Activated B cell treated with CpG ODN at 0.5 μM for 24 hours (primary cell): Measurements from ENCODE around the gene CBLN1. TPM values are rescaled to one million over a fixed set of nuclear protein-coding genes. Genes with fewer than 3 reads are reported as not detected.

Experiments used
- ATAC-seq: fragments of 200-7000 bp; cut with Tn5 transposase; one replicate; pipeline ENCODE4 v1.10.0; 2021; ENCODE audit warnings: low read depth, mild to moderate bottlenecking, moderate library complexity
- CTCF ChIA-PET: fragments of 350-600 bp; sonication (Branson Sonifier 250); formaldehyde crosslinking; loops from one replicate; lab custom pipeline; 2021; ENCODE audit warnings: antibody characterized with exemption; lab: Charles Lee
- POLR2A ChIA-PET: fragments of 350-600 bp; sonication (Branson Sonifier 250); formaldehyde crosslinking; loops from one replicate; lab custom pipeline; 2021; ENCODE audit warnings: antibody characterized with exemption; lab: Charles Lee
- DNase-seq: peaks from one replicate; pipeline ENCODE4 v3.0.0; 2022
- H3K27ac Mint-ChIP-seq: one replicate; pipeline ENCODE4 v1.8.0; 2020; ENCODE audit warnings: mixed read lengths
- H3K27me3 Mint-ChIP-seq: one replicate; pipeline ENCODE4 v1.8.0; 2021; ENCODE audit warnings: mixed read lengths
- H3K36me3 Mint-ChIP-seq: one replicate; pipeline ENCODE4 v1.8.0; 2021; ENCODE audit warnings: low read depth, mixed read lengths
- H3K4me1 Mint-ChIP-seq: one replicate; pipeline ENCODE4 v1.8.0; 2021; ENCODE audit warnings: mixed read lengths
- H3K4me3 Mint-ChIP-seq: one replicate; pipeline ENCODE4 v1.8.0; 2020; ENCODE audit warnings: mild to moderate bottlenecking, mixed read lengths
- H3K9me3 Mint-ChIP-seq: one replicate; pipeline ENCODE4 v1.8.0; 2020; ENCODE audit warnings: mixed read lengths
- CTCF ChIP-seq: fragments of 200-600 bp; IDR thresholded peaks from one replicate; pipeline ENCODE4 v1.8.0; 2022; ENCODE audit warnings: antibody characterized with exemption, mild to moderate bottlenecking
- intact Hi-C: fragments of 100-400 bp; cut with micrococcal nuclease; formaldehyde crosslinking; loops from one replicate; pipeline ENCODE4 v1.15.1; 2024
- total RNA-seq: library from RNA; stranded (reverse); gene quantifications from 2 replicates; pipeline ENCODE4 v1.2.3, GENCODE V29; 2022

The CBLN1 gene
- total RNA-seq, 1 donor from 2014 or later: not detected

GRCh38 chr16:49281843-49282642, 405 bp upstream of the CBLN1 start:
- DNase-seq: no peak
- Mint-ChIP-seq H3K9me3 (no peaks in the 10 kb centered on the region), H3K4me3 (peak overlapping the region; percentile 60), H3K27me3 (peaks cover 54% of the 10 kb centered on the region), H3K4me1 (peaks cover 14% of the 10 kb centered on the region), H3K27ac (no peak overlapping the region), H3K36me3 (no peaks in the 10 kb centered on the region)
- TF ChIP-seq CTCF: no peak
- intact Hi-C loops: no loop called here
- POLR2A ChIA-PET: no interaction called here
- ATAC-seq: peak; percentile 81
- CTCF ChIA-PET: no interaction called here

- Mint-ChIP-seq H3K9me3 (no peaks in the 10 kb centered on the region), H3K27ac (no peak overlapping the region)
- POLR2A ChIA-PET: no interaction called here
These were observed 732 bp downstream of the CBLN1 start for GRCh38 chr16:49280841-49281371.

GRCh38 chr16:49280105-49280741, 1.4 kb downstream of the CBLN1 start:
- H3K27me3 Mint-ChIP-seq: peaks cover 63% of the 10 kb centered on the region
- H3K4me3 Mint-ChIP-seq: no peak overlapping the region
- intact Hi-C loops: no loop called here
- POLR2A ChIA-PET: no interaction called here
- no peaks in the 10 kb centered on the region for H3K9me3 Mint-ChIP-seq
- ATAC-seq (no peak), DNase-seq (no peak)
- TF ChIP-seq CTCF: no peak
- no peaks in the 10 kb centered on the region for H3K36me3 Mint-ChIP-seq
- peaks cover 14% of the 10 kb centered on the region for H3K4me1 Mint-ChIP-seq
- no peak overlapping the region for H3K27ac Mint-ChIP-seq
- CTCF ChIA-PET: no interaction called here

More at GRCh38 chr16:49280841-49281371, 732 bp downstream of the CBLN1 start:
- Mint-ChIP-seq H3K36me3 (no peaks in the 10 kb centered on the region), H3K4me3 (no peak overlapping the region), H3K27me3 (peaks cover 60% of the 10 kb centered on the region), H3K4me1 (peaks cover 14% of the 10 kb centered on the region)
- DNase-seq (no peak), ATAC-seq (no peak)
- CTCF ChIA-PET: no interaction called here
- intact Hi-C loops: no loop called here
- no peak for TF ChIP-seq CTCF

- DNase-seq (no peak), ATAC-seq (no peak)
- Mint-ChIP-seq H3K27me3 (peaks cover 69% of the 10 kb centered on the region), H3K27ac (no peak overlapping the region), H3K4me3 (no peak overlapping the region), H3K9me3 (no peaks in the 10 kb centered on the region), H3K4me1 (peaks cover 14% of the 10 kb centered on the region), H3K36me3 (no peaks in the 10 kb centered on the region)
- TF ChIP-seq CTCF: no peak
- intact Hi-C loops: no loop called here
- POLR2A ChIA-PET: no interaction called here
- CTCF ChIA-PET: no interaction called here
These were observed 2.5 kb downstream of the CBLN1 start for GRCh38 chr16:49278944-49279725.

GRCh38 chr16:49278567-49278827, 3.1 kb downstream of the CBLN1 start:
- ATAC-seq (no peak), DNase-seq (no peak)
- Mint-ChIP-seq H3K4me3 (no peak overlapping the region), H3K9me3 (no peaks in the 10 kb centered on the region), H3K36me3 (no peaks in the 10 kb centered on the region), H3K4me1 (peaks cover 14% of the 10 kb centered on the region), H3K27me3 (peaks cover 68% of the 10 kb centered on the region), H3K27ac (no peak overlapping the region)
- TF ChIP-seq CTCF: no peak
- ChIA-PET POLR2A (no interaction called here), CTCF (no interaction called here)
- intact Hi-C loops: no loop called here
